Keratinocyte (primary cell): ENCODE data around the gene CARTPT.

Experiments
- CTCF ChIP-seq, 3 experiments: IDR thresholded peaks in 1 of 3; conservative IDR thresholded peaks in 1 of 3; optimal IDR thresholded peaks in 1 of 3; 2 replicates in 2 of 3; 3 replicates in 1 of 3; pipeline versions ENCODE3 to v1.5.1; 2011; ENCODE audit warnings: low read length in 3 of 3, mild to moderate bottlenecking in 3 of 3, moderate library complexity in 2 of 3, control low read depth in 1 of 3, inconsistent platforms in 1 of 3; ENCODE audit not compliant: insufficient read depth in 2 of 3; ENCODE audit errors: extremely low read depth in 1 of 3
- EZH2 ChIP-seq: IDR thresholded peaks from one replicate; pipeline ENCODE4 v1.6.1; 2012; ENCODE audit warnings: inconsistent platforms, mild to moderate bottlenecking, low read length, moderate library complexity

- TF ChIP-seq CTCF (optimal IDR thresholded peaks at IDR 0.05 in 1 of 3, IDR thresholded peaks at IDR 0.05 in 1 of 3, conservative IDR thresholded peaks at IDR 0.05 in 1 of 3; ENCODE audit: extremely low read depth in 1 of 3, insufficient read depth in 2 of 3, low read length in 3 of 3), result no peak
- TF ChIP-seq EZH2, result no peak
Measured at GRCh38 chr5:71769287-71769686, 50.2 kb downstream of the CARTPT start.
